Tibial artery (tissue), 4 donors: ENCODE data around the gene DTNA.

Experiments used
- DNase-seq, 2 donors: peaks; one replicate each; pipeline ENCODE4 v3.0.0-alpha.2; 2019
- H3K27ac ChIP-seq, 2 donors: fragments of 200-600 bp; sonication (generic) in 1 of 2; 1 replicate in 1 of 2; 2 replicates in 1 of 2; pipeline ENCODE4 v1.5.1; 2018 to 2019; ENCODE audit warnings: mild to moderate bottlenecking in 1 of 2
- H3K27me3 ChIP-seq, 2 donors: fragments of 200-600 bp; sonication (generic) in 1 of 2; one replicate each; pipeline versions ENCODE4 v1.5.1 to v1.6.0; 2016 to 2019
- H3K36me3 ChIP-seq, 3 donors: fragments of 200-600 bp; sonication (generic) in 2 of 3; one replicate each; pipeline ENCODE4 v1.5.1; 2016 to 2019; ENCODE audit warnings: mild to moderate bottlenecking in 2 of 3
- H3K4me1 ChIP-seq, 4 donors: fragments of 200-600 bp; sonication (generic) in 2 of 4; 1 replicate in 3 of 4; 2 replicates in 1 of 4; pipeline ENCODE4 v1.5.1; 2016 to 2019
- H3K4me3 ChIP-seq, 2 donors: fragments of 200-600 bp; sonication (generic) in 1 of 2; 1 replicate in 1 of 2; 2 replicates in 1 of 2; pipeline ENCODE4 v1.5.1; 2018 to 2019; ENCODE audit warnings: mild to moderate bottlenecking in 2 of 2
- H3K9me3 ChIP-seq, 3 donors: fragments of 200-600 bp; sonication (generic) in 1 of 3; one replicate each; pipeline ENCODE4 v1.5.1; 2016 to 2019
- intact Hi-C: fragments of 100-400 bp; cut with DNase I; formaldehyde crosslinking; loops from one replicate; pipeline ENCODE4 v1.15.0; 2023; ENCODE audit warnings: low total_unique reads
- TF ChIP-seq, protein P1 (sequence below), 2 experiments: fragments of 200-600 bp in 1 of 2; fragments of 450-650 bp in 1 of 2; IDR thresholded peaks; one replicate each; pipeline ENCODE4 v1.5.1; 2017 to 2019; ENCODE audit warnings: antibody characterized with exemption in 2 of 2, mild to moderate bottlenecking in 1 of 2, moderate library complexity in 1 of 2

The DTNA gene

DNA sequence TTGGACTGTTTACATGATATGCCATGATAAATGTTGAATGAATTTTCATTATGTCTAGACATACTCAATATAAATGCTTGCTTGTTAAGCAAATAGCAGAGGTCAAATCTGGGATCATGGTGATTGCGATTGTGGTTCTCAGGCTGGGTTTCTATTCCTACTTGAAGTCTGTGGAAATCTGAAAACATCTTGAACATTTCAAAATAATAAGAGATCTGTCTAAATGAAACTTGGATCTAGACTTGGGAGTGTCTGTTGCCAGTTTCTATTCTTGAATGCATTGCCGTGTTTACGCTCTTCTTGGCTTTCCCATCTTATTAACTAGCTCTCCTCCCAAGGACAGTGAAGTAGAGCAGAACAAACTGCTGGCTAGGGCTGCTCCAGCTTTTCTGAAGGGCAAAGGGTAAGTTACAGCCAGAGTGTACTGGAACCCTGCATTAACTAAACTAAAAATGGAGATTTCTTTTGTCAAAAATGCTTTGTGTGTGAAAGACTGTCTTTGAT lies 127.7 kb downstream of the DTNA start:
- DNase-seq = no peak
- no peaks in the 10 kb centered on the region for H3K27me3 ChIP-seq
- no peaks in the 10 kb centered on the region for H3K36me3 ChIP-seq
- TF ChIP-seq, protein P1, sequence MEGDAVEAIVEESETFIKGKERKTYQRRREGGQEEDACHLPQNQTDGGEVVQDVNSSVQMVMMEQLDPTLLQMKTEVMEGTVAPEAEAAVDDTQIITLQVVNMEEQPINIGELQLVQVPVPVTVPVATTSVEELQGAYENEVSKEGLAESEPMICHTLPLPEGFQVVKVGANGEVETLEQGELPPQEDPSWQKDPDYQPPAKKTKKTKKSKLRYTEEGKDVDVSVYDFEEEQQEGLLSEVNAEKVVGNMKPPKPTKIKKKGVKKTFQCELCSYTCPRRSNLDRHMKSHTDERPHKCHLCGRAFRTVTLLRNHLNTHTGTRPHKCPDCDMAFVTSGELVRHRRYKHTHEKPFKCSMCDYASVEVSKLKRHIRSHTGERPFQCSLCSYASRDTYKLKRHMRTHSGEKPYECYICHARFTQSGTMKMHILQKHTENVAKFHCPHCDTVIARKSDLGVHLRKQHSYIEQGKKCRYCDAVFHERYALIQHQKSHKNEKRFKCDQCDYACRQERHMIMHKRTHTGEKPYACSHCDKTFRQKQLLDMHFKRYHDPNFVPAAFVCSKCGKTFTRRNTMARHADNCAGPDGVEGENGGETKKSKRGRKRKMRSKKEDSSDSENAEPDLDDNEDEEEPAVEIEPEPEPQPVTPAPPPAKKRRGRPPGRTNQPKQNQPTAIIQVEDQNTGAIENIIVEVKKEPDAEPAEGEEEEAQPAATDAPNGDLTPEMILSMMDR (IDR thresholded peaks at IDR 0.05) = no peak
- peaks cover 0 to 70% (median 14%) of the 10 kb centered on the region in 4 donors for H3K4me1 ChIP-seq
- H3K27ac ChIP-seq = peak overlapping the region; percentile 74
- H3K9me3 ChIP-seq = no peaks in the 10 kb centered on the region
- intact Hi-C loops = no loop called here
- peak overlapping the region; percentile 8 to 11 for H3K4me3 ChIP-seq

DNA sequence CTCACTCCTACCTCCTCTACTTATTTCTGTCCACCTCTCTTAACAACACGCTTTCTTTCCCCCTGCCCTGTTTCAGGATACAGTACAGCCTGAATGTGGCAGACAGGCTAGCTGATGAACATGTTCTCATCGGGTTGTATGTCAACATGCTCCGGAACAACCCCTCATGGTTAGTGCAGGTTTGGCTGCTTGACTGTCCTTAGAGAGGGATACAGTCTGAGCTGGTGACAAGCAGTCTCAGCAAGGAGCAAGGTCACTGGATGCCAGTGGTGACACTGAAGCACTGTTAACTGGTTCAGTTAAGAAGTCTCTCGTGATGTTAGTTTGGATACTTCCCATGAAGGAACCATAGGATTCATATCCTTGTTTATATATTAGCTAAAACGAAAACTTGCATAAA lies 128.6 kb downstream of the DTNA start:
- Histone ChIP-seq H3K9me3 (no peaks in the 10 kb centered on the region), H3K27ac (peak overlapping the region; percentile 74), H3K36me3 (no peaks in the 10 kb centered on the region), H3K4me3 (no peak overlapping the region), H3K4me1 (peaks cover 0 to 63% (median 14%) of the 10 kb centered on the region in 4 donors), H3K27me3 (no peaks in the 10 kb centered on the region)
- intact Hi-C loops = no loop called here
- no peak for DNase-seq
- TF ChIP-seq, protein P1 (IDR thresholded peaks at IDR 0.05) = no peak

DNA sequence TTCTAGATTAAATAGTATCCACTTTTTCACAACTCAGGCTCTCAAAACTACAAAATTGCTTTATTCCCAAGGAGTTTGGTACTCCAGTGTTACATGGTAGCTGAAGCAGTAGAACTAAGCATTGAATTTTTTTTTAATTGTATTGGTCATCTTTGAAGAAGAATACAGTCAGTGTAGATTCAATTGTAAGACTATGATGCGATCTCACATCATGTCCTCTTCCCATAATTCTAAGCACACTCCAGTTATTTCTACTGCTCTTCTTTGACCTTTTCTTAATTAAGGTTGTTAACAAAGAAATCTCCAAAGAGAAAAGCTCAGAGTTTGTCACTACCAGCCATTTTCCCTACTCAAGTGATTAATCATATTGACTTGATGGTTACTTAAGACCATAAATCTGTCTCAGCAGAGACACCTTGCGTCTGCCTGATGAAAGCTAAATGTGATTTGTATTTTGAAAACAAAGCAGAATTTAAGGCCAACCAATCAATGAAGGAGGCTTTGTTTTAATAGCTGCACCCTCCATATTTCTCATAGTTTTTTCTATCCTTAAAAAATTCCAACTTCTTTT lies 130.2 kb downstream of the DTNA start:
- Histone ChIP-seq H3K9me3 (no peaks in the 10 kb centered on the region), H3K27me3 (no peaks in the 10 kb centered on the region), H3K27ac (no peak overlapping the region), H3K4me1 (peaks cover 0 to 48% (median 7%) of the 10 kb centered on the region in 4 donors), H3K36me3 (no peaks in the 10 kb centered on the region), H3K4me3 (no peak overlapping the region)
- TF ChIP-seq, protein P1 (IDR thresholded peaks at IDR 0.05) = no peak
- no peak for DNase-seq
- intact Hi-C loops = no loop called here

DNA sequence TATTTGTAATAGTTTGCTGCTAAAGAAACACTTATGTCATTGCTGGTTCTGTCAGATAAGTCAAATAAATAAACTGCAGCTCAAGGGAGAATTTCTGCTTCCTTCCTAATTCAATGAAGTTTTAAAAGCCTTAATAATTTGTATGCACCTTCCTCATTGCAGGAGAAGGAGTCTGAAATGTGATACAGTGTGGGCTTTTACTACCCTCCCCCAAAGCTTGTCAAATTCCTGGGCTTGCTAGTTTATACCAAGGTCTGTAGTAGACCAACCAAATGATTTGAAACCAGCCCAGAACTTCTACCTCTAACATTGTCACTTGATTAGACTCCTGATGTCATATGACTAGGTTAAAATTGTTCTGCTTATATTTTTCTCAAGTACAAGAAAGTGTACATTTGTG lies 131.8 kb downstream of the DTNA start:
- Histone ChIP-seq H3K27me3 (no peaks in the 10 kb centered on the region), H3K27ac (no peak overlapping the region), H3K4me3 (no peak overlapping the region), H3K4me1 (peaks cover 0 to 33% (median 7%) of the 10 kb centered on the region in 4 donors), H3K36me3 (peaks cover 0 to 4% (median 0%) of the 10 kb centered on the region in 3 donors), H3K9me3 (no peaks in the 10 kb centered on the region)
- no peak for DNase-seq
- intact Hi-C loops = no loop called here
- TF ChIP-seq, protein P1 (IDR thresholded peaks at IDR 0.05) = no peak

DNA sequence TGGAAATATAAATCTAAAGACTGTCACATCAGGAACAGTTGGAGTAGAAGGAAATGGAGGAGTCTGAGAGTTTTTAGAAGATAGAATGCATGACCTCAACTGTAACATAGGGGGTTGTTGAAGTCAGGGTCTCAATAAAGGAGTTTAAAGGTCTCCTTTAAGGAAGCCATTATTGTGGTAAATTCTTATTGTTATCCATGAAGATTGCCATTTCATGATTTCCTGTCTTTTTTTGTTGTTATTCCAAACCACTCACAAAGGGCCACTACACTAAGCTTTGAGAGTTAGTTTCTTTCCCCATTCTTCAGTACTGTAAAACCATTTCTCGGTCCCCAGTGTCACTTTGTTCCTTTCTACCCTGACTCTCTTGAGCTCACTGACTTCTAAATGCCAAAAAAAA lies 134.0 kb downstream of the DTNA start:
- Histone ChIP-seq H3K4me3 (no peak overlapping the region), H3K27me3 (no peaks in the 10 kb centered on the region), H3K36me3 (peaks cover 9 to 19% (median 16%) of the 10 kb centered on the region in 3 donors), H3K27ac (no peak overlapping the region), H3K4me1 (peaks cover 0 to 11% (median 0%) of the 10 kb centered on the region in 4 donors), H3K9me3 (no peaks in the 10 kb centered on the region)
- intact Hi-C loops = no loop called here
- TF ChIP-seq, protein P1 (IDR thresholded peaks at IDR 0.05) = no peak
- no peak for DNase-seq
